ACC112 (cell line): Measurements from ENCODE around the gene CD151.
A peak's percentile ranks its signal among the peaks of the same experiment; 100 is the strongest.

Experiments
- H2AFZ ChIP-seq: fragments of 200-600 bp; sonication (generic); one replicate; pipeline ENCODE4 v1.6.0; 2017; ENCODE audit warnings: antibody characterized with exemption, low read length; ENCODE audit not compliant: unreplicated experiment
- H3K27ac ChIP-seq: fragments of 200-600 bp; sonication (generic); 2 replicates; pipeline ENCODE4 v1.5.1; 2014; ENCODE audit warnings: low read depth, mild to moderate bottlenecking, antibody characterized with exemption, low read length, moderate library complexity
- H3K27me3 ChIP-seq: fragments of 200-600 bp; sonication (generic); 2 replicates; pipeline ENCODE4 v1.6.1; 2014; ENCODE audit warnings: mild to moderate bottlenecking, antibody characterized with exemption, low read length, moderate library complexity, mixed read lengths; ENCODE audit not compliant: insufficient read depth
- H3K36me3 ChIP-seq: fragments of 200-600 bp; sonication (generic); 2 replicates; pipeline ENCODE4 v1.6.1; 2016; ENCODE audit warnings: mild to moderate bottlenecking, antibody characterized with exemption, low read length, moderate library complexity, mixed read lengths; ENCODE audit not compliant: insufficient read depth
- H3K4me1 ChIP-seq: fragments of 200-600 bp; sonication (generic); one replicate; pipeline ENCODE4 v1.6.1; 2016; ENCODE audit warnings: low read length, mixed read lengths; ENCODE audit not compliant: insufficient read depth, unreplicated experiment, control insufficient read depth
- H3K4me3 ChIP-seq: fragments of 200-600 bp; sonication (generic); 2 replicates; pipeline ENCODE4 v1.5.1; 2014; ENCODE audit warnings: mild to moderate bottlenecking, low read depth, low read length
- H3K79me2 ChIP-seq: fragments of 200-600 bp; sonication (generic); one replicate; pipeline ENCODE4 v1.6.0; 2016; ENCODE audit warnings: low read length; ENCODE audit not compliant: control insufficient read depth, unreplicated experiment, insufficient read depth

Gene CD151

DNA sequence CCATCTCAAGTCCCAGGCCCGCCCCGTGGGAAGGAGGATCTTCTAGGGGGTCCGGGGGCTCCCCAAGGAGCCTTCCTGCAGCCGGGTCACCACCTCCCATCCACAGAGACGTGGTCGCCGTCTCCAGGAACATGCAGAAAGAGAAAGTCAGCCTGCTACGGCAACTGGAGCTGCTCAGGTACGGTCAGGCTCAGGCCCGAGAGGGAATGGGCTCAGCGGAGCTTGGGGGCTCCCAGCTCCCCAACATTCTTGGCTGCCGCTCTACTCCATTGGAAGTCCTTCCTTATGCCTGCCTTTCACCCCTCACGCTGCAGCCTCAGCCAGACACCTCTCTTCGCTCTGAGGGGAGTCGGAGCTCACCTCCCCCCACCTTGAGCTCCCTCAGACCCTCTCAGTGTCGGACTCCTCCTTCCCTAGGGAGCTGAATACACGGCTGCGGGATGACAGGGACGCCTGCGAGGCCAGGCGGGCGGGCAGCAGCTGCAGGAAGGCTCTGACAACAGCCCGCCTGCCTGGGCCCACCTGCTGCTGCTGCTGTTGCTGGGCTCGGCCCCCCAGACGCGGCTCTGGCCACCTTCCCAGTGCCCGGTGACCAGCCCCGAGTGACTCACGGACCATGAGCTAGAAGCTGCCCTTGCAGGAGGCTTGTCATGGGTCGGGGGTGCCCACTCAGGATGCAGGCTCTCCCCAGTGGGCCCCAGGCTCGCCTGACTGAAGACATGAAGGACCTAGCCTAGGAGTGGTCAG, 1.5 kb upstream of the CD151 start:
- Histone ChIP-seq H3K4me3 (peak overlapping the region; percentile 90), H2AFZ (no peak overlapping the region), H3K79me2 (peaks cover 13% of the 10 kb centered on the region), H3K27ac (no peak overlapping the region), H3K4me1 (peaks cover 48% of the 10 kb centered on the region), H3K36me3 (no peaks in the 10 kb centered on the region), H3K27me3 (peaks cover 10% of the 10 kb centered on the region; the same call in 1 of the 2 replicates)

DNA sequence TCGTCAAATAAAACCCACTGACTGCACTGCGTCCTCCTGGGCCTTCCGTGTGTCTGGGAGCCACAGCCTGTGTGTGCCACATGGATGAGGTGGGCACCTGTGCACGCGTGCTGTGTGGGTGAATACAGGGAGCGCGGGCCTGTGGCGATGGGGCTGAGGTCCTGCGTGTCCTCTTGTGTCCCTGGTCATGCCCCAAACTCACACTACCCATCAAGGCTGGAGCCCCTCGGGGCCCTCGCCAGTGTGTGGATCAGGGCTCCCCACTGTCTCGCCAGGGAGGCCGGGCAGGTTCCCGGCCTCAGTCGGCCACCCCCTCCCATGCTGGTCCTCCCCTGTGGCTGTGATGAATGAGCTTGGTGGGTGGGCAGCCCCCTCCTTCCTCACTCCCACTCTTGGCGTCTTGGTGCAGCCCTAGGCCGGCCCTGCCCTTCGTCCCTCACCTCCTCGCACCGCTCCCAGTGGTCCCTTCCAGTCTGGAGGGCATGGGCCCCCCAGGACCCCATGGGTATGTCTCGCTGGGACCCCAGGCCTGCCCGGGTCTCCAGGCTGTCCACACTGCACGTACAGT, 707 bp upstream of the CD151 start:
- H2AFZ ChIP-seq, result no peak overlapping the region
- no peak overlapping the region for H3K27ac ChIP-seq
- peaks cover 6% of the 10 kb centered on the region; the same call in 1 of the 2 replicates for H3K27me3 ChIP-seq
- peaks cover 48% of the 10 kb centered on the region for H3K4me1 ChIP-seq
- H3K79me2 ChIP-seq, result peaks cover 20% of the 10 kb centered on the region
- H3K4me3 ChIP-seq, result peak overlapping the region; percentile 90
- H3K36me3 ChIP-seq, result peaks cover 3% of the 10 kb centered on the region; the same call in 1 of the 2 replicates

DNA sequence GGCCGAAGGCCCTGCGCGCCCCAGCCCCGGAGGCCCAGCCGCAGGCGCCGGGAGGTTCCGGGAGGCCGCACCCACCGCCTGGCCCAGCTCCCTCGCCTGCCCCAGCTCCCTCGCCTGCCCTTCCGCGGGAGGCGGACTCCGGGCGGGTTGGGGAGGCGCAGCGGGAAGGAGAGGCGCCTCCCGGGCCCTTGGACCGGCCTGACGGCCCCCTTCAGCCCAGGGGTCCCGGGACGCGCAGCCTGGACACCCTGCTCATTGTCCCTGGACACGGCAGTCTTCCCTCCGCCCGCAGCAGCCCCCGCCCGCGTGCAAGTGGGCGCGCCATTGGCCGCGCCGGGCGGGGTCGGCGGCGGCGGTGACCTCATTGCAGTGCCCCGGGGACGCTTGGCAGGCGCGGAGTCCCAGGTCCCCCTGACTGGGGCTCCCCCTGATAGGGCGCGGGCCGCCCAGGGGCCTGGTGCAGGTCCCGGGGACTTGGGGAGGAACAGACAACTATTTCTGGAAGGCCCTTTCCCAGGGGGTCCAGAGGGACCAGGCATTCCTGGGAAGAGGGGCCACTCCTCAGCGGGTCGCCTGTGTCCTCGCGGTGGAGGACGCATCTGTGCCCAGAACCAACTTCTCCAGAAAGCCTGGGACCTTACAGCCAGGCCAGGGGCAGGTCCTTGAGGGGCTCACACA, 501 bp downstream of the CD151 start:
- H3K4me3 ChIP-seq, result peak overlapping the region; percentile 98
- H2AFZ ChIP-seq, result no peak overlapping the region
- H3K27ac ChIP-seq, result peak overlapping the region; percentile 88
- H3K27me3 ChIP-seq, result peaks cover 6% of the 10 kb centered on the region; the same call in 1 of the 2 replicates
- peaks cover 49% of the 10 kb centered on the region for H3K4me1 ChIP-seq
- H3K79me2 ChIP-seq, result peaks cover 26% of the 10 kb centered on the region
- peaks cover 3% of the 10 kb centered on the region; the same call in 1 of the 2 replicates for H3K36me3 ChIP-seq

DNA sequence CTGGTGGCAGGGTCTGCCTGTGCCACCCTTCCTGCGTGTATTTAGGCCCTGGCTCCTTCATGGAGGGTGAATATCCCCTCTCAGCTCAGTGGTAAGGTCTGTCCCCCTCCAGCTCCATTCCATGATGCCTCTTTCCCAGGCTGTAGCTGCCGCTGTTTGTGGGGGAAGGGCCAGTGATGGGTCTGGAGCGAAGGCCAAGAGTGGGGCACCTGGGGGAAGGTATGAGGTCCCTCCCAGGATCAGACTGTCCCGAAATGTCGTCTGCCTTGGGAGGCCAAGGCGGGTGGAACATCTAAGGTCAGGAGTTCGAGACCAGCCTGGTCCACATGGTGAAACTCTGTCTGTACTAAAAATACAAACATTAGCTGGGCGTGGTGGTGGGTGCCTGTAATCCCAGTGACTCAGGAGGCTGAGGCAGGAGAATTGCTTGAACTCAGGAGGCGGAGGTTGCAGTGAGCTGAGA, 1.1 kb downstream of the CD151 start:
- Histone ChIP-seq H3K27ac (peak overlapping the region; percentile 88), H3K79me2 (peaks cover 26% of the 10 kb centered on the region), H3K27me3 (peaks cover 6% of the 10 kb centered on the region; the same call in 1 of the 2 replicates), H3K36me3 (peaks cover 3% of the 10 kb centered on the region; the same call in 1 of the 2 replicates), H2AFZ (no peak overlapping the region), H3K4me3 (peak overlapping the region; percentile 98), H3K4me1 (peaks cover 54% of the 10 kb centered on the region)

DNA sequence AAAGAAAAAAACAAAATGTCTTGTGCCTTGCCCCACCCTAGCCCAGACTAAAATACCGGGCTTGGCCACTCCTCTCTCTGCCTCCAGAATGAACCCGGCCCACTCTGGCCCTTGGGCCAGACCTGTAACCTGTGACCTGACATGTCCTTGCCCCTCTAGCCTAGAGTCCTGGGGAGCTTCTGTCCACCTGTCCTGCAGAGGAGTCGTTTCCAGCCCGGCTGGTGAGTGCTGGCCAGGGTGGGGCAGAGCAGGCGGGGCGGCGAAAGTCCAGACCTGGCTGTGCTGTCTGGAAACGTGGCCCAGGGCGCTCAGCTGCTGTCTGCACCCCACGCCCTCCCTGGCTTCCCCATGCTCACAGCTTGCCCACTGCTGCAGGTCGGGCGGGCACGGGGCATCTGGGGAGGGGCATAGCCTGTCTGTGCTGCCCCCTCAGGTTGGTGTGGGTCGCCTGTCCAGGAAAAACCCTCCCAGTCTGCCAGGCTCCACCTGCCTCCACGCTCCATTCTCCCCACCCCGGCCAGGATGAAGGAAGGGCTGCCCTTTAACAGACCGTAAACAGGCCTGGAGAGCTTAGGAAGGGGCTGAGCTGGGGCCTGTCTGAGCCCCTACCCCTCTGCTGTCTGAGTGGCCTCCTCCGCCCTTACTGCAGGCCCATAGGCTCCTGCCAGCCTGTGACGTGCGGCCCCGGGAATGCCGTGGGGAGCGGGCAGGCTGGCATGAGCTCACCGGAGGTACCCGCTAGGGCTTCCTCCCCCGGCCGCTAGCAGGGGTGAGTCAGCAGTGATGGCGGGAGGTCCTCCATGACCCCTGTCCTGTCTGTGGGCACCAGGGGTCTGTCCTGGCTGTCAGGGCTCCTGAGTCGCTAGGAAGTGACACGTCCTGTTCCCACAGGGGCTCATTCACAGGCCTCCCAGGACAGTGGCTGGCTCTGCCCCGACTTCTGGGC, 1.9 kb downstream of the CD151 start:
- peaks cover 8% of the 10 kb centered on the region; the same call in 1 of the 2 replicates for H3K36me3 ChIP-seq
- H3K79me2 ChIP-seq, result peaks cover 31% of the 10 kb centered on the region
- no peak overlapping the region for H2AFZ ChIP-seq
- H3K4me3 ChIP-seq, result peak overlapping the region; percentile 98
- H3K4me1 ChIP-seq, result peaks cover 55% of the 10 kb centered on the region
- H3K27me3 ChIP-seq, result peaks cover 6% of the 10 kb centered on the region; the same call in 1 of the 2 replicates
- peak overlapping the region; percentile 88 for H3K27ac ChIP-seq

DNA sequence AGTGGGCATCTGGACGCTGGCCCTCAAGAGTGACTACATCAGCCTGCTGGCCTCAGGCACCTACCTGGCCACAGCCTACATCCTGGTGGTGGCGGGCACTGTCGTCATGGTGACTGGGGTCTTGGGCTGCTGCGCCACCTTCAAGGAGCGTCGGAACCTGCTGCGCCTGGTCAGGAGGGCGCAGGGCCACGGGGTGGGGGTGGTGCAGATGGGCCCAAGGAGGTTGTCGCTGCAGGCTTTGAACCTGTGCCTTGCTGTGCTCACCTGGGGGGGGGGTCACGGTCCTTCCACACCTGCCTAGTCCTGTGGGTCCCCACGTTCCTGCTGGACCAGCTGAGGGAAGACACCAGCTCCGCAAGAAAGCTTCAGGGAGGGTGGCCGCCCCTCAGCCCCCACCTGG, 3.5 kb downstream of the CD151 start:
- peaks cover 48% of the 10 kb centered on the region for H3K79me2 ChIP-seq
- H3K4me3 ChIP-seq, result no peak overlapping the region
- no peaks in the 10 kb centered on the region for H3K27me3 ChIP-seq
- no peak overlapping the region for H3K27ac ChIP-seq
- H2AFZ ChIP-seq, result no peak overlapping the region
- peaks cover 17% of the 10 kb centered on the region; the same call in 1 of the 2 replicates for H3K36me3 ChIP-seq
- peaks cover 55% of the 10 kb centered on the region for H3K4me1 ChIP-seq

DNA sequence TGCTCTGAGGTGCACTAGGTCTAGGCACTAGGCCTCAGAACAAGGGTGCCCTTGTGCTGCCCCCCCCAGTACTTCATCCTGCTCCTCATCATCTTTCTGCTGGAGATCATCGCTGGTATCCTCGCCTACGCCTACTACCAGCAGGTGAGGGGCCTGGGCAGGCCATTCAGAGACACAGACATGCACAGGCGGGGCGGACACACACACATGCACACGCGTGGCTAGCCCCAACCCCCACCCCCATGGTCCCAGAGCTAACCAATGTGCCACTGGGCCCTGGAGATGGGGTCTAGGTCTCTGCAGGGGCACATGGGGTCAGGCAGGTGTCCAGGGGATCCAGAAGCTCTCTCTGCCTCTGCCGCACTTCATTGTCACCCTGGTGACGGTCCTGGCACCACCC, 3.9 kb downstream of the CD151 start:
- Histone ChIP-seq H3K36me3 (peaks cover 17% of the 10 kb centered on the region; the same call in 1 of the 2 replicates), H3K27me3 (no peaks in the 10 kb centered on the region), H3K27ac (no peak overlapping the region), H3K4me1 (peaks cover 50% of the 10 kb centered on the region), H2AFZ (no peak overlapping the region), H3K79me2 (peaks cover 52% of the 10 kb centered on the region), H3K4me3 (no peak overlapping the region)

DNA sequence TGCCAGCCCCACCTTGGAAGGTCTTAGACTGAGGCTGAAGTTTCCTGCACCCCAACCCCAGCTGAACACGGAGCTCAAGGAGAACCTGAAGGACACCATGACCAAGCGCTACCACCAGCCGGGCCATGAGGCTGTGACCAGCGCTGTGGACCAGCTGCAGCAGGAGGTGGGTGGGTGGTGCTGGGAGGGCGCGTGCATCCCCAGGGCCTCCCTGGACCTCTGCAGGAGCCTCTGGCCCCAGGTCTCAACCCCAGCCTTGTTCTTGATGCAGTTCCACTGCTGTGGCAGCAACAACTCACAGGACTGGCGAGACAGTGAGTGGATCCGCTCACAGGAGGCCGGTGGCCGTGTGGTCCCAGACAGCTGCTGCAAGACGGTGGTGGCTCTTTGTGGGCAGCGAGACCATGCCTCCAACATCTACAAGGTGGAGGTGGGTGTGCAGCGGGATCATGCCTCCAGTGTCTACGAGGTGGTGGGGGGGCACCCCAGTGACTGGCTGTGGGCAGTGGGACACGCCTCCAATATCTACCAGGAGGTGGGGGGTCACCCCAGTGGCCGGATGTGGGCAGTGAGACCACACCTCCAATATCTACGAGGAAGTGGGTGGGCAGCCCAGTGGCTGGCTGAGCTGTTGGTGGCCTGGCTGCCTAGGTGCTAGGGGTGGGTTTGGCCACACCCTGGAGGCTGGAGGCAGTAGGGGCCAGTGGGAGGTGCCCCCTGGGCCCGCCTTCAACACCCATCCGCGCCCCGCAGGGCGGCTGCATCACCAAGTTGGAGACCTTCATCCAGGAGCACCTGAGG, 4.6 kb downstream of the CD151 start:
- H3K27ac ChIP-seq, result no peak overlapping the region
- H3K36me3 ChIP-seq, result peaks cover 17% of the 10 kb centered on the region; the same call in 1 of the 2 replicates
- H2AFZ ChIP-seq, result no peak overlapping the region
- H3K4me1 ChIP-seq, result peaks cover 43% of the 10 kb centered on the region
- peaks cover 58% of the 10 kb centered on the region for H3K79me2 ChIP-seq
- no peaks in the 10 kb centered on the region for H3K27me3 ChIP-seq
- no peak overlapping the region for H3K4me3 ChIP-seq

DNA sequence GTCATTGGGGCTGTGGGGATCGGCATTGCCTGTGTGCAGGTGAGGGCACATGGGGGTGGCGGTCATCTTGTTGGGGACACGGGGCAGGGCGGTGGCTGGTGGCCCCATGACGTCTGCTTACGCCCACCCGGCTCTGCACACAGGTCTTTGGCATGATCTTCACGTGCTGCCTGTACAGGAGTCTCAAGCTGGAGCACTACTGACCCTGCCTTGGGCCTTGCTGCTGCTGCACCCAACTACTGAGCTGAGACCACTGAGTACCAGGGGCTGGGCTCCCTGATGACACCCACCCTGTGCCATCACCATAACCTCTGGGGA, 5.2 kb downstream of the CD151 start:
- Histone ChIP-seq H3K36me3 (peaks cover 17% of the 10 kb centered on the region; the same call in 1 of the 2 replicates), H3K79me2 (peaks cover 58% of the 10 kb centered on the region), H3K4me1 (peaks cover 43% of the 10 kb centered on the region), H2AFZ (no peak overlapping the region), H3K4me3 (no peak overlapping the region), H3K27me3 (no peaks in the 10 kb centered on the region), H3K27ac (no peak overlapping the region)
